ENCODE data around the gene TANC1. TPM values are rescaled to one million over a fixed set of nuclear protein-coding genes. Genes with fewer than 3 reads are reported as not detected.

TANC1 gene
- total RNA-seq, 1 donor from 2014 or later = 45.0 TPM

- H3K36me3 ChIP-seq (ENCODE audit: insufficient read depth, low read length) = peaks cover 7% of the 10 kb centered on the region
- FAIRE-seq = no peak
- no peak overlapping the region for H3K4me3 Mint-ChIP-seq (ENCODE audit: unreplicated experiment)
These were observed 184.6 kb downstream of the TANC1 start for GRCh38 chr2:159153063-159153462.

GRCh38 chr2:159153463-159153862 lies 185.0 kb downstream of the TANC1 start:
- no peaks in the 10 kb centered on the region for H3K9me3 ChIP-seq (ENCODE audit: insufficient read depth, low read depth, low read length)
- no peak for FAIRE-seq
- no peaks in the 10 kb centered on the region for H3K27me3 ChIP-seq (ENCODE audit: insufficient read depth, low read length)
- no peak overlapping the region for H2AFZ ChIP-seq (ENCODE audit: low read depth, low read length)
- H3K4me1 ChIP-seq (ENCODE audit: insufficient read depth, low read length) = peaks cover 23% of the 10 kb centered on the region
- Mint-ChIP-seq H3K4me1 (ENCODE audit: low read depth, unreplicated experiment) (peaks cover 31% of the 10 kb centered on the region), H3K27me3 (ENCODE audit: low read depth, unreplicated experiment) (no peaks in the 10 kb centered on the region), H3K36me3 (ENCODE audit: low read depth, unreplicated experiment) (peaks cover 22% of the 10 kb centered on the region), H3K4me3 (ENCODE audit: unreplicated experiment) (peak overlapping the region; percentile 40), H3K27ac (ENCODE audit: unreplicated experiment) (no peak overlapping the region), H3K9me3 (ENCODE audit: unreplicated experiment) (no peaks in the 10 kb centered on the region)
- no peak for DNase-seq (ENCODE audit: low read depth)
- H3K27ac ChIP-seq (ENCODE audit: low read depth, low read length) = no peak overlapping the region
- H3K79me2 ChIP-seq (ENCODE audit: insufficient read depth, low read length) = no peaks in the 10 kb centered on the region
- H3K4me2 ChIP-seq (ENCODE audit: low read length) = no peak overlapping the region
- peaks cover 7% of the 10 kb centered on the region for H3K36me3 ChIP-seq (ENCODE audit: insufficient read depth, low read length)
- H4K20me1 ChIP-seq (ENCODE audit: insufficient read depth, low read length) = peaks cover 6% of the 10 kb centered on the region
- no peak overlapping the region for H3K9ac ChIP-seq (ENCODE audit: low read length)
- TF ChIP-seq CTCF (IDR thresholded peaks at IDR 0.05; ENCODE audit: insufficient read depth, low read depth, low read length) (no peak), EZH2 (IDR thresholded peaks at IDR 0.05; ENCODE audit: insufficient read depth, low read length) (no peak)
- H3K4me3 ChIP-seq (ENCODE audit: insufficient read depth, low read depth, low read length) = no peak overlapping the region

More at GRCh38 chr2:159153063-159153462, 184.6 kb downstream of the TANC1 start:
- no peak overlapping the region for H3K9ac ChIP-seq (ENCODE audit: low read length)
- H3K27me3 Mint-ChIP-seq (ENCODE audit: low read depth, unreplicated experiment) = no peaks in the 10 kb centered on the region
- no peaks in the 10 kb centered on the region for H3K79me2 ChIP-seq (ENCODE audit: insufficient read depth, low read length)
- peaks cover 27% of the 10 kb centered on the region for H3K4me1 Mint-ChIP-seq (ENCODE audit: low read depth, unreplicated experiment)
- H3K27me3 ChIP-seq (ENCODE audit: insufficient read depth, low read length) = no peaks in the 10 kb centered on the region
- peak overlapping the region; percentile 24 for H3K27ac Mint-ChIP-seq (ENCODE audit: unreplicated experiment)
- no peak overlapping the region for H3K4me2 ChIP-seq (ENCODE audit: low read length)
- no peak for DNase-seq (ENCODE audit: low read depth)
- peaks cover 6% of the 10 kb centered on the region for H4K20me1 ChIP-seq (ENCODE audit: insufficient read depth, low read length)
- TF ChIP-seq CTCF (IDR thresholded peaks at IDR 0.05; ENCODE audit: insufficient read depth, low read depth, low read length) (no peak), EZH2 (IDR thresholded peaks at IDR 0.05; ENCODE audit: insufficient read depth, low read length) (no peak)
- H3K9me3 Mint-ChIP-seq (ENCODE audit: unreplicated experiment) = no peaks in the 10 kb centered on the region
- peaks cover 23% of the 10 kb centered on the region for H3K4me1 ChIP-seq (ENCODE audit: insufficient read depth, low read length)
- H2AFZ ChIP-seq (ENCODE audit: low read depth, low read length) = no peak overlapping the region
- no peak overlapping the region for H3K27ac ChIP-seq (ENCODE audit: low read depth, low read length)
- no peaks in the 10 kb centered on the region for H3K9me3 ChIP-seq (ENCODE audit: insufficient read depth, low read depth, low read length)
- H3K36me3 Mint-ChIP-seq (ENCODE audit: low read depth, unreplicated experiment) = peaks cover 22% of the 10 kb centered on the region
- no peak overlapping the region for H3K4me3 ChIP-seq (ENCODE audit: insufficient read depth, low read depth, low read length)

- H3K79me2 ChIP-seq (ENCODE audit: insufficient read depth, low read length) = no peaks in the 10 kb centered on the region
- H3K4me2 ChIP-seq (ENCODE audit: low read length) = no peak overlapping the region
- no peaks in the 10 kb centered on the region for H3K9me3 ChIP-seq (ENCODE audit: insufficient read depth, low read depth, low read length)
- Mint-ChIP-seq H3K36me3 (ENCODE audit: low read depth, unreplicated experiment) (peaks cover 22% of the 10 kb centered on the region), H3K4me3 (ENCODE audit: unreplicated experiment) (no peak overlapping the region), H3K27me3 (ENCODE audit: low read depth, unreplicated experiment) (no peaks in the 10 kb centered on the region), H3K27ac (ENCODE audit: unreplicated experiment) (peak overlapping the region; percentile 36), H3K4me1 (ENCODE audit: low read depth, unreplicated experiment) (peaks cover 31% of the 10 kb centered on the region), H3K9me3 (ENCODE audit: unreplicated experiment) (no peaks in the 10 kb centered on the region)
- H3K27me3 ChIP-seq (ENCODE audit: insufficient read depth, low read length) = no peaks in the 10 kb centered on the region
- peaks cover 23% of the 10 kb centered on the region for H3K4me1 ChIP-seq (ENCODE audit: insufficient read depth, low read length)
- no peak overlapping the region for H3K9ac ChIP-seq (ENCODE audit: low read length)
- no peak overlapping the region for H2AFZ ChIP-seq (ENCODE audit: low read depth, low read length)
- no peak overlapping the region for H3K27ac ChIP-seq (ENCODE audit: low read depth, low read length)
- H3K36me3 ChIP-seq (ENCODE audit: insufficient read depth, low read length) = peaks cover 7% of the 10 kb centered on the region
- DNase-seq (ENCODE audit: low read depth) (no peak), FAIRE-seq (no peak)
- TF ChIP-seq EZH2 (IDR thresholded peaks at IDR 0.05; ENCODE audit: insufficient read depth, low read length) (no peak), CTCF (IDR thresholded peaks at IDR 0.05; ENCODE audit: insufficient read depth, low read depth, low read length) (no peak)
- H4K20me1 ChIP-seq (ENCODE audit: insufficient read depth, low read length) = peaks cover 10% of the 10 kb centered on the region
- no peak overlapping the region for H3K4me3 ChIP-seq (ENCODE audit: insufficient read depth, low read depth, low read length)
These were observed 185.5 kb downstream of the TANC1 start for GRCh38 chr2:159153951-159154350.

Data from astrocyte (in vitro differentiated cells and primary cell).